Activated CD8-positive, alpha-beta memory T cell treated with anti-CD3 and anti-CD28 coated beads, Interleukin-2, amount 50 U/mL, for 24 hours (primary cell): ENCODE data around the gene POLD3.
"Not testable (repeated sequence)": the region's sequence is repeated elsewhere in the genome, so short reads cannot be mapped to it uniquely, and the experiment has no call there.

Experiments
- DNase-seq: peaks from one replicate; pipeline ENCODE4 v3.0.0-alpha.2; 2020; ENCODE audit errors: extremely low read depth

POLD3 gene

DNA sequence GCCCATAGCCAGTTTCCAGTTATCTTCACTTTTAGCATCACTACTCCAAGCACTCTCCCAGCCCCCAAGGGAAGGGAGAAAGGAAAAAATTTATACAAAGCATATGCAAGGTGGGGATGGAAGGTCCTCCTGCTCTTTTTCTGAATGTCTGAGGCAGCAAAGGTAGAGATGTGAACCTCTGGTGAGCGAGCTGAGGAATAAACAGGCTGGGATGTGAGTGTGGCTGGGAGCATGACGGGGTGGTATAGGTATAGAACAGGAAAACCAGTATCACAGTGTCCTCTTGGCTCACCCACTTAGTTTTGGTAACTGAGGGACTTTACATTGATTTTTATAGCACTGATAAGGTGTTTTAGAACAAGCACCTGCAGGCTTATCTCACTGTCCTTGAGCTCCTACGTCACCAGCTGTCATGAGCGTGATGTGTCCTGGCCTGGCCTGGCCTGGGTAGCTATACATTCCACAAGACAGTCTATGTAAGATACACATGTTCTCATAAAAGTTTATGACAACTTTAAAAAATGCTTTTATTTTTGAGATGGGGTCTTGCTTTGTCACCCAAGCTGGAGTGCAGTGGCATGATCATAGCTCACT is 10.3 kb upstream of the POLD3 start:
- DNase-seq, result no peak

DNA sequence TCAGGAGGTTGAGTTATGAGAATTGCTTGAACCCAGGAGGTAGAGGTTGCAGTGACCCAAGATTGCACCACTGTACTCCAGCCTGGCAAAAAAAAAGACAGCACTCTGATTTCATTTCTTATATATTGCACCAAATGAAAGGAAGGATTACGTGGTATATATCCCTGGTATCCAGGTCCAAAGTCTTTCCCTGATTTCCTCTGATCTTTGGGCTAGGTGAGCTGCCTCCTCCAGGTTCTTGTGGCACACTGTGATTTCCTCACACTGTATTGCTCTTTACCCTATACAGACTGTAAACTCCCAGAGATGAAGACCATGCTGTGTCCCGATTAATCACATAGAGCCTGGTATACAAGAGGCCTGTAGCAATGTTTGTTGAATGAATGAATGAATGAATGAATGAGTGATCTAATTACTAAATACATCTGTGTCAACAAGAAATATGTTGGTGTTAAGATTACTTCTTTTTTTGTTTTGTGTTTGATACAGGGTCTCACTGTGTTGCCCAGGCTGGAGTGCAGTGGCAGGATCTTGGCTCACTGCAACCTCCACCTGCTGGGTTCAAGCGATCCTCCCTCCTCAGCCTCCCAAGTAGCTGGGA is 9.3 kb upstream of the POLD3 start:
- DNase-seq, result no peak

DNA sequence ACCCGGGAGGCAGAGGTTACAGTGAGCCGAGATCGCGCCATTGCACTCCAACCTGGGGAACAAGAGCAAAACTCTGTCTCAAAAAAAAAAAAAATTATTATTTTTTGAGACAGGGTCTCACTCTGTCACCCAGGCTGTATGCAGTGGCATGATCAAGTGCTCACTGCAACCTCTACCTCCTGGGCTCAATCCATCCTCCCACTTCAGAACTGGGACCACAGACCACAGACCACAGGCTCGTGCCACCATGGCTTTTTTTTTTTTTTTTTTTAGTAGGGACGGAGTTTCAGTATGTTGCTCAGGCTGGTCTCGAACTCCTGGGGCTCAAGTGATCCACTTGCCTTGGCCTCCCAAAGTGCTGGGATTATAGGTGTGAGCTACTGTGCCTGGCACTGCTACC is 1.9 kb upstream of the POLD3 start:
- DNase-seq, result not testable (repeated sequence)

DNA sequence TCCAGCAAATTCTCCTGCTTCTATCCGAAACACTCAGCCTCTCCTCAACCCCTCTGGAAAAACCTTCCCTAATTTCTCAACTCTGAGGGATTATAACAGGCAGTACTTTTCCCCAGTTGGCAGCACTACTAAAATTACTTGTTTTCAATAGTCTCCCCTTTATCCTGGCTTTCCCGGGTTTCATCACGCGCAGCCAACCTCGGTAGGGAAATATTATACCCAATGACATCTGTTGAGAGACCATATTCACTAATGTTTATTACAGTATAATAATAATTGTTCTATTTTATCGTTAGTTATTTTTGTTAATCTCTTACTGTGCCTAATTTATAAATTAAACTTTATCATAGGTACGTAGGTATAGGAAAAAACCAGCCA is 330 bp upstream of the POLD3 start:
- no peak for DNase-seq

DNA sequence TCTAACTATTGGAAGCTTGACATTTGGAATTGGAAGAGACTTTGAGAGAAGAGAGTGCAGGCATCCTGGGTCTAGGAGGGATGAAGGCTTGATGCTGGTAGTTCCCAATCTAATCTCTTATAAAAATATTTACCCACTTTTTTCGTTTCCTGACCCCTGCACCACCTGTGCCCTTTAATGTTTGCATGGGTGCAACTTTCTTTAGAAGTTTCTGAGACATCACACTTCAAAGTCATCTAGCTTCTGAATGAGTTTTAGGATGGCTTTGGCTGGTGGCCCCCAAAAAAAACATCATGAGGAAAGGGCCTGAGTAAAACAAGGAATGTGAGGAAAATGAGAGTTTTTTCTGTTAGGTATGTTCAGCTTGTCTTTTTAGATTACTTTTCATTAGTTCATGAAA is 1.1 kb downstream of the POLD3 start:
- DNase-seq, result no peak

DNA sequence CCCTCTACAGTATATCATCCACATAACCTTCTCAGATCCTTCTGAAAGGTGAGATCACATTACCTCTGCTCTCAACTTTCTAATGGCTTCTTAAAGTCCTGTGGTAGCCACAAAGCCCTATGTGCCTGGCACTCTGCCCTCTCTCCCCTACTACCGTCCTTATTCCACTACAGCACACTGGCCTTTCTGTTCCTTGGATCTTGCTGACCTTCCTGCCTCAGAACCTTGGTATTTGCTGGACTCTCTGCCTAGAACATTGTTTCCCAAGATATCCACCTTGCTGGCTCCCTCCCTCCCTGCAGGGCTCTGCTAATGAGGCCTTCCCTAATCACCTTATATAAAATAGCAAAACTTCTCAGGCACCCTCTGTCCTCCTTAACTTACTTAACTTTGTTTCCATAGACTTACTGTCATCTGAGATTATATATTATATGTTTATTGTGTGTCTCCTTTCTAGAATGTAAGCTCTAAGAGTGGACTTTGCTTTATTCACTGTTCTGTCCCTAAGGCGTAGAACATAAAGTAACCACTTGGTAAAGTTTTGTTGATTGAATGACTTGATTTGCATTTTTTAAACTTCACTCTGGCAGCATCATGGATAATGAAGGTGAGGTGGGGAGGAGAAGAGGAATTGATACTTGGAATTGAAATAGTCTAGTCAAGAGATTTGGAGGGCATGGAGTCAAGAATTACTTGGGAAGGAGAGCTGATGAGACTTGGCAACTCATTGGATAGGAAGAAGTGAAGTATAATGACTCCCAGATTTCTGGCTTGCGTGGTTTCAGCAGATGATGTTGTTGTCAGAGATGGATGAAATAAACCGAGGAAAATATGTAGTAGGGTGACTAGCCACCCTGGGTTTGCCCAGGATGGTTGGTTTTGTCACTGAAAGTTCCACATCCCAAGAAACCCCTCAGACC is 10.5 kb downstream of the POLD3 start:
- no peak for DNase-seq

DNA sequence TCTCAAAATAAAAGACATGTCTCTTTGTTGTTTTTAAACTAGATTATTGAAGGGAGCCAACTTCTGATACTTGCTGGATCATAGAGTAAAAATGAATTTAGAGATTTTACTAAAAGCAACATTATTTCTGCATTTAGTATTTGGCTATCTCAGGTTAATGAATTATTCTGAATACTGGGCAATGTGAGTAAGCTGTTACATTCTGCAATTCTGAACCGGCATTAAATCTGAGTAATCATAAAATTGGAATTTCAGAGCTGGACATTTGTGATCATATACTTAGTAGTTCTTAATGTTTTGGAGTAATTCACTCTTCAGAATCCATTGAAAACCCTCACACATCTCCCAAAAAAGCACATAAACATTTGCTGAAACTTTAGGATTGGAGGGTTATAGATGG is 11.5 kb downstream of the POLD3 start:
- DNase-seq, result no peak

DNA sequence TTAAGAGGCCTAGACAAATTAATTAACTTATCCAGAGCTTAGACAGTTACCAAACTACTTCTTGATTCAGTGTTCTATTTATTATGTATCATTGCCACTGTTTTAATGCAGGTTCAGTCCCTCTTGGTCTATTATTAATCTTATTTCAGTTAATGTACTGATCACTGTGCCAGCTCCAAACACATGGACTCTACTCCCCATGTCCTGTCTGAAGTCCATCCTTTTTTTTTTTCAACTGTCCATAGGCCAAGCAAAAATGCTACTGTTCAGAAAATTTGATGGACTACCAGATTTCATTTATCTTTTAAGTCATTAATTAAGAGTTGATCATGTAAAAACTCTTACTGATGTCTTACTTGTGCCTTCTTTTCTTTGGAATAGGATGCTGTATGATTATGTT is 11.9 kb downstream of the POLD3 start:
- no peak for DNase-seq

DNA sequence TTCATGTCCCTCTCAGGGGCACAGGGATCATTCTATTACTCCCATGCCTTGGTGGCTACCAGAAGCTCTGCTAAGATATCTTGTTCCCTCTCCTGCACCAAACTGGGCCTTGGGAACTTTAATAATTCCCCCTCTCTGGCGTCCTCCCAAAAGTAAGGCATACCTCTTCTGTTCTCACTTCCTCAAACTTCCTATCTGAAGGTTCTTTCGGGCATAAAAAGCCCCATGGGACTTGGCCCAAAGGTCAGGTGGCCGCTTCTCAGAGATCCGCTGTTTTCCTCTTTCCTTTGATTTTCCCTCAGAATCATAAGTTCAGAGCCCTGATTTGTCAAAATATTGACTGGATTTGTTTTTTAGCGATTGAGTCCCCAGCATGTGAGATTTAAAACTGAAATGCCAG is 13.0 kb downstream of the POLD3 start:
- no peak for DNase-seq

DNA sequence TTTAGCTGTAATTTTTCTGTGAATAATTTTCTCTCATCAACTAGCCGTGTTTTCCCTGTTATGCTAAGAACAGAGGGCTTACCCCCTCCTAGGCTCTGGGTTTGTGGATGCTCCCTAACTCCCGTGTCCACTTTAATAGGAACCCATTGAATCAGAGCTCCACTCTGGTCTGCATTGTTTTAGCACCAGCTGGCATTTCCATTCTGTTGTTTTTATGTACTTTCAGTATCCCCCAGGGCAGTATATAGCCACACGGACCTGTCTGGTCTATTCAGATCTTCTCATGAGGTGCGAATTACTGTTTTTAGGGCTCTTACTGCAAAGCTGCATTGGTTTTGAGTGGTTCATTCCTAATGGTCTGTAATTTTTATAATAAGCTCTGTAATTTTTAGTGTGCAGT is 16.0 kb downstream of the POLD3 start:
- DNase-seq, result no peak

DNA sequence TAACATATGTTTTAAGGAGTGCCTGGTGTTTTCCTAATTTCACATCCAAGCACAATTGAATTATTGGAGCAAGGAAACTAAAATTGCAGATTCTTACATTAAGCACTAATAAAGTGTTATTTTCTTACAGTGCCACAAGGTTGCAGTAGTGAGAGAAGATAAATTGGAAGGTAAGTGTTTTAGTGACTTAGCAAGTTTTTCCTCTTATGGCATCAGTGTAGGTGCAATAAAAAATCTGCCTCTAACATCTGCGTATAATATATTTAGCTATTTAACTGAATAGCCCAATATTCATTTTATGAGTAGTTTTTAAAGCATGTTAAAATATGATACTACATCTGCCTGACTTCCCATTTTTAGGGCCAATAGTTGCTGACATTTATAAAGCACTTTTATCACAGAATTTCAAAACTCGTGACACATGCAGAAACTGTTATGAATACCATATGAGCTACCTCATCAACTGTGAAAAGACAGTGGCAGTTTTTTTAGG is 19.0 kb downstream of the POLD3 start:
- no peak for DNase-seq

DNA sequence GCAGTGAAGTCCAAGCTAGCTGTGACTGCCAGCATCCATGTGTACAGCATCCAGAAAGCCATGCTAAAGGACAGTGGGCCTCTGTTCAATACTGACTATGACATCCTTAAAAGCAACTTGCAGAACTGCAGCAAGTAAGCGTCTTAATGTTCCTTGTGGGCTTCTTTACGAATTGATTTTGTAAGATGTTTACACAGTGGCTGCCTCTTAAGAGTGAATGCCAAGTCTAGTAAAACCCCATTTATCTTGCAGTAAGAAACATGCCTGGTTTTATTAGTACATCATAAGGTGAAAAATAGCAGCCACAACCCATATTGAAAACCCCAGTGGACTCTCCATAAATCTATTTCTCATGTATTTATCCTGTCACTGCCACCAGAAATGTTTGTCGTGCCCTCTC is 20.5 kb downstream of the POLD3 start:
- no peak for DNase-seq

DNA sequence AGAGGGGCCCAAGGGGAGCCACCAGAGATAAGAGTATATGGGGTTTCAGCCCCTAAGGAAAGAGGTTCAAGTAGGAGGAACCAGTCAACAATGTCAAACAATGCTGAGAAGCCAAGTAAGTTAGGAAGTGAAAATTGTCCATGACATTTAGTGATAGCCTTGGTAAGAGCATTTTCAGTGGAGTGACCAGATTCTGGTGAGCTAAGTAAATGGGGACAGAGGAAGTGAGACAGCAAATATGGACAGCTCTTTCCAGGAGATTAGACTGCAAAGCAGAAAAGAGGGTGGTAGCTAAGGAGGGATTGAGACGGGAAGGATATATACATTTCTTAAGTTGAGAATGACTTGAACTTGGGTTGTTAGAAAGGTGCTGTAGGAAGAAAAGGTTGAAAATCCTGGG is 22.9 kb downstream of the POLD3 start:
- DNase-seq, result no peak

DNA sequence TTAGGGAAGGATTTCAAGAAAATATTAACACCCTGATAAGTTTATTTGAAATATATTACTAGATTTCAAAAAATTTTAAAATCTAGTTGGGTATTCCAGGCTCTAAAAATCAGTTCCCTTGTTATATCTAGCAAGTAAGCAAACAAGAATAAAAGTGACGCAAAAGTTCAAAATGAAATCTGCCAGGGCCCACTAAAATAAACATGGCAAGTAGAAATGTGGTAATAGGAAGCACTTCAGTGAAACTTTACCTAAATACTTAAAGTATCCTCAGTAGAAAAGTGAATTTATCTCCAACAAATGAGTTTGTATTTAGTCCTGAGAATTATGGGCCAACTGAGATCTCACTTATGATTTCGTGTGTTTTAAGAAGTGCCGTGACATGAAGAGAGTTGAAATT is 23.6 kb downstream of the POLD3 start:
- DNase-seq, result no peak

DNA sequence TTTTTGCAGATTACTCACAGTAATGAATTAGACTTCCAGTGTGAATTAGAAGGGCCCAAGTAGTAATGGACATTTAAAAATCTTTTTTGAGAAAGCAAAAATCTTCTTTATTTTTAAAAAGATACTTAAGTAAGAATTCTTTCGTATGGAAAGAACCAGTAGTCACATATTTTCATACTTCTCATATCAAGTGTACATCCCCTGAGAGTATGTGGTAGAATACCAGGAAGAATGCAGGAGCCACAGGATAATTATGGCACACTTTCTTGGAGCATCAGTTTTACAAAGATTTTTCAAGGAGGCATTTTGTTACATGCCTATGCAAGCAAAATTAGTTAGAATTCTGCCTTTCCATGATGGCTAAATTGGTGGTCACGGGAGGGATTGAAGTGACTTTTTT is 28.1 kb downstream of the POLD3 start:
- DNase-seq, result no peak

DNA sequence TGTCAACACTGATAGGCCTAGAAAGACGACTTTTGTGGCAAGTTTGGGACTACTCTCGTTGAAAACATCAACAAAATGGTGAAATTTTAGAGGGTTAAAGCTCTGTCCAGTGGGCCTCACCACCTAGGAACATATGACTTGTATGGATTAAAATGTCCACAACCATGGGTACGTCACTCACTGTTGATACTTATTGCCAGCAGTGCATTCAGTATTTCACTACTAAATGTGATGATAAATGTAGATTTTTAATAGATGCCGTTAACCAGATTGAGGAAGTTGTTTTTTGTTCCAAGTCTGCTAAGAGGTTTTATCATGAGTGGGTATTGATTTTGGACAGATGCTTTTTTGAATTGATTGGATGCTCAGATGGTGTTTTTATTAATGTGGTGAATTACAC is 33.7 kb downstream of the POLD3 start:
- DNase-seq, result no peak

DNA sequence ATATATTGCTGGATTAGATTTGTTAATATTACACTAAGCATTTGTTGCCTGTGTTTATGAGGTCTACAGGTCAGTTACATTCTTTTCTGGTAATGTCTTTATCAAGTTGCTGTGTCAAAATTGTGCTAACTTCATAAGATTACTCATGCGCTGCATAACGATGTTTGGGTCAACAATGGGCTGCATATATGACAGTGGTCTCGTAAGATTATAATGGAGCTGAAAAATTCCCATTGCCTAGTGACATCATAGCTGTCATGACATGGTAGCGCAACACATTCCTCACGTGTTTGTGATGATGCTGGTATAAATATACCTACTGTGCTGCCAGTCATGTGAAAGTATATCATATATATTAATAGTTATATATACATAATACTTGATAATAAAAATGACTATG is 34.2 kb downstream of the POLD3 start:
- no peak for DNase-seq

DNA sequence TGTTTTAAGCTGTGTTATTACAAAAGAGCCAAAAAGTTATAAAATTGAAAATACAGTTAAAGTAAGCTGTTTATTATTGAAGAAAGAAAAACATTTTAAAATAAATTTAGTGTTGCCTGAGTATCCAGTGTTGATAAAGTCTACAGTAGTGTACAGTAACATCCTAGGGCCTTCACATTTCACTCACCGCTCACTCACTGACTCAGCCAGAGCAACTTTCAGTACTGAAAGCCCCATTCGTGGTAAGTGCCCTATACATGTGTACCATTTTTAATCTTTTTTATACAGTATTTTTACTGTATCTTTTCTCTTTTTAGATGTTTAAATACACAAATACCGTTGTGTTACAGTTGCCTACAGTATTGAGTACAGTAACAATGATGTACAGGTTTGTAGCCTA is 35.0 kb downstream of the POLD3 start:
- DNase-seq, result no peak

DNA sequence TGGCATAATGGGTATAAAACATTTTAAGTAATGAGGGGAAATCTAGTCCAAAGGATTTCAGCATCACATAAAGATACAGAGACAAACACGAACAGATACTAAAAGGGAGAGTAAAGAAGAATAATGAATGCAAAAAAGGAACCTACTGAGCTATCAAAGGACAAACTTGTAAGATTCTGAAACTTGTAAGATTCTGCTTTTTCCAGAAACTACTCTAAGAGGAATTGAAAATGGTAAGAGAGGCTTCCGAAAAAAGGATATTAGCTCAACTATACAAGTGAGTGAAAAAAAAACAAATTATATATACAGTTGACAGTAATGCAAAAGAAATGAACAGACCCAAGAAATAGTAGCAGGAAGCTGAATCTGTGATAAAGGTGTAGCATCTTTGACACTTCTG is 37.7 kb downstream of the POLD3 start:
- no peak for DNase-seq

DNA sequence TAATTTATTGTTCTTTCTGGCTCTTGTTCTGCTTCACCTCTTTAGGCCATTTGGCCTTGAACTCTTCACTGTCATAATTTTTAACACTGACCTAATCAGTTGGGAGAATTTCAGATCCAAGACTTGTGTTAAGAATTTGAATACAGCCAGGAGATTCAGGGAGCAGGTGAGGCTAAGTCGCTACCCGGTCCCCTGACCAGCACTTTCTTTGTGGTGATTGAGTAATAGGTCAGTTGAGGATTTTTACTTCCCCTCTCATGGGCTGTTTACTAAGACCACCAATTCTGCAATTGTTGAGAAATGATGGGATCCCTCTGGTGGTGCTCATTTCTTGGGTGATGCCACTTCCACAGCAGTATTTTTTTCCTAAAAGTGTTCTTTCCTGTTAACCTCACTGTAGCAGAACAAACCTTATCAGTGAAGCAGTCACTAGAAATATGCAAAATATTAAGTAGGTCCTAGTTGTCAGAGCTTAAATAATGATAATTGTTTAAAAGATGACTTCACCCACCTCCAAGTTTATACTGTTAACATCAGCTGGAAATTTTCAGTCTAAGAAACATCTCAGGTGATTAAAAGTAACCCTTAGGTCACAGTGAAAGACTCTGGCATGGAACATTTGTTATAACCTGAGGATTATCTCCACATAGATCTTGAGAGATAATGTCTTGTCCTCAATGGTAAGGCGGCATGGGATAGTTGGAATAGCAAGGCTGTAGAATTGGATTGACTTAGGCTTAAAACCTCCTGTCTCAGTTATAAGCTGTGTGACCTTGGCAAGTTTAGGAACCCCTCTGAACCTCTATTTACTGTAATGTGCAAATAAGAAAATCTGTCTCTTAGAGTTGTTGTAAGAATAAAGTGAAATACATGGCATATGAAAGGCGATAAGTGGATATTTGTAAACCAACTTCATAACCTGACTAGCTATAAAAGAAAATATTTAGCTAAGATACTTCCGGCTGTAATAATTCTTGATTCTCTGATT is 41.3 kb downstream of the POLD3 start:
- no peak for DNase-seq

DNA sequence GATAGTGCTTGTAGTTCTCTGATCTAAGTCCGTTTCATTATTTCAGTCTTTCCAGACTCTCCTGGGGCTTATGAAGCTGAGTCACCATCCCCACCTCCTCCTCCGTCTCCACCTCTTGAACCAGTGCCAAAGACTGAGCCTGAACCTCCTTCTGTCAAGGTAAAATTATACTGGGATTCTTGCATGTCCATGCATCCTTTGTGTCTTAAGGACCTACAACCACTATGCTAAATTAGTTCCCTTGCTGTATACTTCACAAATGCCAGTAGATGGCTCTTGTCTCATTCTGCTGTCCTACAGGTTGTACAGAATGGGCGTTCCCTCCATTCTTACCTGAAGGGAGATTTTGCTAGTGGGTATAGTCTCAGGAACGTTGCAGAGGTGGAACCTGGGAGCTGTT is 42.2 kb downstream of the POLD3 start:
- DNase-seq, result no peak

DNA sequence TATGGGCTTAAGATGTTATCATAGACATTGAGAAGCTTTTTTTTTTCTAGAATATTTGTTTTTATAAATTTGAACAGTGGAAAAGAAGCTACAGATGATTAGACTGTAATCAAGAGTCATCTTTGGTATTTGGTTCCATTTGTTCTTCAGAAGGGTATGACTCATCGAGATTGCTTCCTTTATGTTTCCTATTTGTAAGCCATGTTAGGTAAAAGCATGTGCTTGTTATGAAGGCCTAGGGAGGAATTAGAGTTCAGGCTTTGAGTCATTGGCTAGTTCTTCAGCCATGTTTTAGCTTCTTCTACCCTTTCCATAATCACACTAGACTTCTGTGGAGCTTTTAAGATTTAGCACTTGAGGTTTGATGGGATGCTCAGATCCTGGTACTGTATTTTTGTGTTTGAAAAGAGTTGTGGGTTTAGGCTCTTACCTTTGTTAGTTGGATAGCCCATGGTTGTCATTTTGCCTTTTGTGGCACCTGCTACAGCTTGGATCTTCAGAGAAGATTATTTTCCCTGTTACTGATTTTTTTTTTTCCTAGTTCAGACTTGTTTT is 44.3 kb downstream of the POLD3 start:
- DNase-seq, result no peak
